AG04449 (cell line): Measurements from ENCODE around the gene ZGLP1.
A peak's percentile ranks its signal among the peaks of the same experiment; 100 is the strongest.

Experiments used
- CTCF ChIA-PET: fragments of 350-600 bp; formaldehyde crosslinking; extraction: SDS; loops from one replicate; lab custom pipeline; 2021; ENCODE audit warnings: antibody characterized with exemption; lab: Yijun Ruan, JAX
- POLR2A ChIA-PET: fragments of 400-600, 350-600 bp; formaldehyde crosslinking; extraction: SDS; loops from one replicate; lab custom pipeline; 2020; ENCODE audit warnings: antibody characterized with exemption, inconsistent platforms; lab: Yijun Ruan, JAX
- DNase-seq: peaks from one replicate; pipeline ENCODE4 v3.0.0-alpha.2; 2010; ENCODE audit warnings: low read depth, low spot score
- H3K4me3 ChIP-seq: 2 replicates; pipeline ENCODE4 v1.5.1; 2011; ENCODE audit warnings: low read depth, mild to moderate bottlenecking, control low read depth, low read length
- CTCF ChIP-seq: IDR thresholded peaks from one replicate; pipeline ENCODE4 v1.5.1; 2011; ENCODE audit warnings: mild to moderate bottlenecking, moderate library complexity, low read length, control low read depth, inconsistent platforms; ENCODE audit not compliant: insufficient read depth; ENCODE audit errors: missing control alignments

ZGLP1 gene

DNA sequence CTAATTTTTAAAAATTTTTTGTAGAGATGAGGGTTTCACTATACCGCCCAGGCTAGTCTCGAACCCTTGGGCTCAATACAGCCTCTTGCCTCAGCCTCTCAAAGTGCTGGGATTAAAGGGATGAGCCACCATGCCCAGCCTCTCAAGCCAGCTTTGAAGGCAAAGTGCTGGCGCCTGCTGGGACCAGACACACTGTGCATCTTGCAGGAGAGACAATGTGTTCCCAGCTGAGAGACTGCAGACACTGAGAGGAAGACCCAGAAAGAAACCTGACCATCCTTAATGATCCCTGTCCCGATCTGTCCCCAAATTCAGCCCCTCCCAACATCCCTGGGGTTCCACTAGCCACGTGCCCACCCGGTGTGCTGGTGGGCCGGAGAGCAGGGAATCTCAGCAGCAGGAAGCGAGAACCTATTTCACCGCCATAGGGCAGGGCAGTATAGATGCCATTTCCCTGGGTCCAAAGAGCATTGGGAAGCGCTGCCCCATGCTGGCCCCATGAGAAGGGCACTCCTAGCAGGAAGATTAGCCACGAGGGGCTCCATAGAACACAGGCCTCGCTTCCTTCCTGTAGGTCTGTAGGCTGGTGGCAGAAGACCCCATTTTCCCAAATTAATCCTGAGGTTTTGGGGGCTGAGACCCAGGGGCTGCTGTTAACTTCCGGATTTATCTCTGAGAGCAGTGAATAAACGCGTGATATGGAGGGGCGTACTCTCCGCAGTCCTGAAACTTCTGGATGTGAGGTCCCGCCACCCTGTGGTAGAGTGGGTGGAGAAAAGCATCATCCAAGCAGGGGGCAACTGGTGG lies 22.7 kb upstream of the ZGLP1 start:
- H3K4me3 ChIP-seq: peak overlapping the region; percentile 87
- DNase-seq: no peak
- CTCF ChIA-PET: interaction anchor here (0.6 to 4.4 kb wide), 6 partner anchors 14 to 73 kb away, joined by 3 to 21 read pairs (median 4); no protein-coding TSS in a partner anchor
- POLR2A ChIA-PET: interaction anchor here (1.4 kb wide), 1 partner anchor 55 kb away, joined by 5 read pairs; no protein-coding TSS in a partner anchor
- TF ChIP-seq CTCF: no peak

DNA sequence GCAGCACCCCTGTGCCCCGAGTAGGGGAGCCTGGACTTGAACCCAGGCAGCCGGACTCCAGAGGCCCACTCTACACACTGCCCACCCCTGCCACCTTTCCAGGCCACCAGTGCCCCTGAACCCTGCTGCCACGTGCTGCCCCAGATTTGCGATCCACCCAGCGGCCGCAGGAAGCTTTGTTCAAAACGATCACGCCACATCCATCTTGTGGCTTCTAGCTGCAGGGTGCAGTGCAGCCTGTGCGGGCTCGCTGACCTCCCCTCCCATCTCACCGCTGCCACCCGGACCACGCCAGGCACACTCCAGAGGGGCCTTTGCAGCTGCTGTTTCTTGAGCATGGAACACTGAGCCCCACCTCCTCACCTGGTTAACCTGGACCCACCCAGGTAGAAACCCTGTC lies 19.9 kb upstream of the ZGLP1 start:
- CTCF ChIA-PET: interaction anchor here (1.4 to 1.9 kb wide), 2 partner anchors 38 to 60 kb away, joined by 5 read pairs; no protein-coding TSS in a partner anchor
- no peak for DNase-seq
- H3K4me3 ChIP-seq: no peak overlapping the region
- TF ChIP-seq CTCF: no peak
- POLR2A ChIA-PET: interaction anchor here (0.8 kb wide), 1 partner anchor 41 kb away, joined by 4 read pairs; no protein-coding TSS in a partner anchor

DNA sequence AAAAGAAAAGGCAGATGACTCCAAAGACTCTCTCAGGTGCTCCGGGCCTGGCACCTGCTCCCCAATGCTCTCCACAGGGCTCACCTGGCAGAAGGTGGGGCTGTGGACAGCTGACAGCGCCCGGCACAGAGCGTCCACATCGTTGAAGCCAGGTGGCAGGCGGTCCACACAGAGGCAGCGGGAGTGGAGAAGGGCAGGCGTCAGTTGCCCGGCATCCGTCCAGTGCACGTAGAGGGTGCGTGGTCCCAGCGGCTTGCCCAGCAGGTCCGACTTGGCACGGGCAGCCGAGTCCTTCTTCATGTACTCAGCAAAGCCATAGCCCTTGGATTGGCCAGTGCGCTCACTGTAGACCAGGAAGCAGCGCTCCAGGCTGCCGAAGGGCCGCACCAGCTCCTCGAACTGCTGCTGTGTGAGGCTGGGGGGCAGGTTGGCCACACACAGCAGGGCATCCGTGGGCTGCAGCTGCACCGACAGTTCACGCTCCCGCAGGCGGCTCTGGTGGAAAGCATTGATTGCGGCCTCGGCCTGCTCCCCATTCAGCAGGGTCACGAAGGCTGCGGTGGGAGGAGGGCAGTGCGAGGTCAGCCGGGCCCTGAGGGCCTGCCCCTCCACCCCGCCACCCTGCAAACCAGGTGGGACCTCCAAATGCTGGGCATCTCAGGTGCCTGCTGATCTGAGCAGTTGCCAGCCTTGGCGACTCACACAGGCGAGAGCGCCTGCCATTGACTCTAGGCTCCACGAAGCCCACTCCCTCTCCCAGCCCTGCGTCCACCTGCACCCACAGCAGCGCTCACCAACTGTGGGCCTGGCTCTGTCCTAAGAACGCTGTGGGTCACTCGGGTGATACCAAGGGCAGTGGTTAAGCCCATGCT lies 19.2 kb upstream of the ZGLP1 start:
- CTCF ChIA-PET: interaction anchor here (1.9 kb wide), 1 partner anchor 37 kb away, joined by 5 read pairs; no protein-coding TSS in a partner anchor
- POLR2A ChIA-PET: no interaction called here
- no peak for TF ChIP-seq CTCF
- no peak overlapping the region for H3K4me3 ChIP-seq
- no peak for DNase-seq

DNA sequence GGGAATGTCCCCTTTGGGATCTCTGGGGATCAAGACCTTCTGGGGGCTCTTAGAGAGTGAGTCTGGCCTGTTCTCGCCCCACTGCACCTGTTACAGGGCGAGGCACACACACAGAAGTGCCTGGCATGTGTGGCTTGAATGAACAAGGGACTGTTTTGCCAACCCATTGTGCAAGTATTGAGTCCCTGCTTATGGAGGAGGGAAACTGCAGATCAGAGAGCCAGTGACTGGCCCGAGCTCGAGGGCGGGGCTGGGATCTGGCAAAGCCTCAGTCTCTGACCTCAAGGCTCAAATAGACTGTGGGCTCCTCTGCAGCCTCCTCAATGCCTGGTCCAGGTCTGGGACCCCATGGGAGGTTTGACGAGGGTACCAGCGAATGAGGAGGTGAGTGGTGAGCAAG lies 18.2 kb upstream of the ZGLP1 start:
- ChIA-PET CTCF (interaction anchor here (1.7 kb wide), 1 partner anchor 61 kb away, joined by 5 read pairs; no protein-coding TSS in a partner anchor), POLR2A (interaction anchor here (0.8 kb wide), 1 partner anchor 17 kb away, joined by 3 read pairs; no protein-coding TSS in a partner anchor)

DNA sequence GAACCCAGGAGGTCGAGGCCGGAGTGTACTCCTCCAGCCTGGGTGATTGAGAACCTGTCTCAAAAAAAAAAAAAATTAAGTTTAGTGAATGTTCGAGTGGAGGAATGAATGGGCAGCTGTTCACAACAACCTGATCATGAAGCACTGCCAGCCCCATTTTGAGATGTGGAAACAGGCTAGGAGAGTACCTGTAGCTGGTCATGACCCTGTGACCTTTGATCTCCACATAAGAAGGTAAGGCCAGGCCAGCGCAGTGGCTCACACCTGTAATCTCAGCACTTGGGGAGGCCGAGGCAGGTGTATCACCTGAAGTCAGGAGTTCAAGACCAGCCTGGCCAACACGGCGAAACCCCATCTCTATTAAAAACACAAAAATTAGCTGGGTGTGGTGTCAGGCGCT lies 16.1 kb upstream of the ZGLP1 start:
- TF ChIP-seq CTCF: no peak
- POLR2A ChIA-PET: no interaction called here
- CTCF ChIA-PET: interaction anchor here (0.7 to 1.6 kb wide), 4 partner anchors 9 to 67 kb away, joined by 3 to 4 read pairs (median 4); no protein-coding TSS in a partner anchor
- H3K4me3 ChIP-seq: no peak overlapping the region
- DNase-seq: no peak

More for the DNA sequence above, 18.2 kb upstream of the ZGLP1 start:
- no peak overlapping the region for H3K4me3 ChIP-seq
- no peak for TF ChIP-seq CTCF
- no peak for DNase-seq
